CD14-positive monocyte (primary cell): ENCODE data around the gene ZNF433. TPM values are rescaled to one million over a fixed set of nuclear protein-coding genes. Genes with fewer than 3 reads are reported as not detected.
A peak's percentile ranks its signal among the peaks of the same experiment; 100 is the strongest.
"Not testable (repeated sequence)": the region's sequence is repeated elsewhere in the genome, so short reads cannot be mapped to it uniquely, and the experiment has no call there.

Source experiments
- DNase-seq, 3 donors: peaks; one replicate each; pipeline ENCODE4 v3.0.0-alpha.2; 2011 to 2022
- H2AFZ ChIP-seq: 2 replicates; pipeline ENCODE4 v1.6.0; 2012; ENCODE audit warnings: mild to moderate bottlenecking, low read depth, low read length, inconsistent platforms; ENCODE audit not compliant: insufficient read depth, poor library complexity, severe bottlenecking
- H3K27ac ChIP-seq, 2 donors: 1 replicate in 1 of 2; 2 replicates in 1 of 2; pipeline ENCODE4 v1.5.1; 2012 to 2013; ENCODE audit warnings: low read length in 2 of 2, control low read depth in 1 of 2, inconsistent platforms in 1 of 2, low read depth in 1 of 2, mild to moderate bottlenecking in 1 of 2
- H3K27me3 ChIP-seq, 2 donors: one replicate each; pipeline versions ENCODE4 v1.6.0 to v1.6.1; 2011 to 2013; ENCODE audit warnings: low read length in 2 of 2; ENCODE audit not compliant: control insufficient read depth in 2 of 2, insufficient read depth in 2 of 2
- H3K36me3 ChIP-seq, 2 donors: replicated peaks in 1 of 2; 1 replicate in 1 of 2; 2 replicates in 1 of 2; pipeline versions ENCODE4 v1.5.1 to v1.6.1; 2012 to 2013; ENCODE audit warnings: low read length in 2 of 2, control low read depth in 1 of 2, inconsistent platforms in 1 of 2, mild to moderate bottlenecking in 1 of 2; ENCODE audit not compliant: insufficient read depth in 2 of 2, control insufficient read depth in 1 of 2
- H3K4me1 ChIP-seq, 2 donors: 1 replicate in 1 of 2; 2 replicates in 1 of 2; pipeline versions ENCODE4 v1.5.1 to v1.6.1; 2012 to 2013; ENCODE audit warnings: low read length in 2 of 2, control low read depth in 1 of 2, inconsistent platforms in 1 of 2, mild to moderate bottlenecking in 1 of 2, moderate library complexity in 1 of 2; ENCODE audit not compliant: insufficient read depth in 2 of 2, control insufficient read depth in 1 of 2
- H3K4me2 ChIP-seq: replicated peaks from 2 replicates; pipeline ENCODE3; 2012; ENCODE audit warnings: low read length, moderate library complexity, mild to moderate bottlenecking; ENCODE audit not compliant: poor library complexity, severe bottlenecking; ENCODE audit errors: extremely low read depth
- H3K4me3 ChIP-seq, 3 experiments: fragments of 200-600 bp in 1 of 3; sonication (generic) in 1 of 3; replicated peaks in 1 of 3; 1 replicate in 2 of 3; 2 replicates in 1 of 3; pipeline ENCODE4 v1.5.1; 2011 to 2013; ENCODE audit warnings: low read length in 3 of 3, mild to moderate bottlenecking in 3 of 3, control low read depth in 2 of 3, low read depth in 2 of 3, inconsistent platforms in 1 of 3, moderate library complexity in 1 of 3
- H3K79me2 ChIP-seq: 2 replicates; pipeline ENCODE4 v1.6.0; 2012; ENCODE audit warnings: mild to moderate bottlenecking, control low read depth, inconsistent platforms, low read length, moderate library complexity; ENCODE audit not compliant: insufficient read depth
- H3K9ac ChIP-seq: 2 replicates; pipeline ENCODE4 v1.6.0; 2017; ENCODE audit warnings: low read length, mild to moderate bottlenecking; ENCODE audit not compliant: insufficient read depth, poor library complexity, severe bottlenecking
- H3K9me3 ChIP-seq, 2 donors: replicated peaks in 1 of 2; 1 replicate in 1 of 2; 2 replicates in 1 of 2; pipeline versions ENCODE4 v1.5.1 to v1.6.1; 2012 to 2013; ENCODE audit warnings: low read length in 2 of 2, control low read depth in 1 of 2; ENCODE audit not compliant: control insufficient read depth in 1 of 2, insufficient read depth in 1 of 2
- H4K20me1 ChIP-seq: 2 replicates; pipeline ENCODE4 v1.6.0; 2012; ENCODE audit warnings: mild to moderate bottlenecking, low read length, control low read depth, moderate library complexity; ENCODE audit not compliant: insufficient read depth
- H3K27ac Mint-ChIP-seq, 7 donors: one replicate each; pipeline ENCODE4 v1.8.0; 2020; ENCODE audit warnings: mild to moderate bottlenecking in 7 of 7, mixed read lengths in 7 of 7, moderate library complexity in 6 of 7, inconsistent platforms in 2 of 7
- H3K27me3 Mint-ChIP-seq, 3 donors: one replicate each; pipeline ENCODE4 v1.8.0; 2021 to 2022; ENCODE audit warnings: low read depth in 3 of 3, mild to moderate bottlenecking in 3 of 3, mixed read lengths in 3 of 3, moderate library complexity in 3 of 3, inconsistent platforms in 1 of 3
- H3K36me3 Mint-ChIP-seq, 2 donors: one replicate each; pipeline ENCODE4 v1.8.0; 2020; ENCODE audit warnings: mixed read lengths in 2 of 2, inconsistent platforms in 1 of 2, mild to moderate bottlenecking in 1 of 2
- H3K4me1 Mint-ChIP-seq: one replicate; pipeline ENCODE4 v1.8.0; 2020; ENCODE audit warnings: mild to moderate bottlenecking, mixed read lengths
- H3K4me3 Mint-ChIP-seq, 2 donors: one replicate each; pipeline ENCODE4 v1.8.0; 2020; ENCODE audit warnings: mild to moderate bottlenecking in 2 of 2, mixed read lengths in 2 of 2, moderate library complexity in 1 of 2
- H3K9me3 Mint-ChIP-seq, 7 donors: one replicate each; pipeline ENCODE4 v1.8.0; 2020 to 2022; ENCODE audit warnings: mixed read lengths in 7 of 7, mild to moderate bottlenecking in 6 of 7, moderate library complexity in 6 of 7, inconsistent platforms in 2 of 7
- WGBS: methylation state at CpG from one replicate; pipeline ENCODE4 v1.1.5; 2013; ENCODE audit warnings: missing lambda C conversion rate; ENCODE audit not compliant: insufficient coverage; 5-methylcytosine and 5-hydroxymethylcytosine counted together
- intact Hi-C, 2 donors: fragments of 100-400 bp; cut with micrococcal nuclease; formaldehyde crosslinking; loops; one replicate each; pipeline versions ENCODE4 v1.15.0 to v1.15.1; 2023
- polyA plus RNA-seq, 3 donors: library from polyadenylated mRNA; depleted of rRNA in 1 of 3; unstranded in 2 of 3; stranded (reverse) in 1 of 3; fragments of 300-500 nt in 2 of 3; fragments of >200 nt in 1 of 3; fragmentation: Illumina TruSeq in 2 of 3; gene quantifications; 1 replicate in 2 of 3; 2 replicates in 1 of 3; pipeline ENCODE4 v1.2.3, GENCODE V29; 2012 to 2021
- TF ChIP-seq, protein P1 (sequence below): fragments of 200-600 bp; IDR thresholded peaks from one replicate; pipeline ENCODE4 v1.8.0; 2022; ENCODE audit warnings: antibody characterized with exemption, mild to moderate bottlenecking

The ZNF433 gene
- polyA plus RNA-seq, 3 donors: 0.50 to 1.1 (median 0.76) TPM

- Mint-ChIP-seq H3K27ac (no peak overlapping the region), H3K27me3 (no peaks in the 10 kb centered on the region), H3K9me3 (peaks cover 22 to 58% (median 47%) of the 10 kb centered on the region in 7 donors), H3K36me3 (peaks cover 25 to 64% of the 10 kb centered on the region in 2 donors), H3K4me3 (no peak overlapping the region), H3K4me1 (peaks cover 7% of the 10 kb centered on the region)
- intact Hi-C loops: no loop called here
- no peaks in the 10 kb centered on the region for H3K27me3 ChIP-seq
- H3K36me3 ChIP-seq: peaks cover 0 to 44% of the 10 kb centered on the region in 2 donors
- peaks cover 81% of the 10 kb centered on the region for H3K79me2 ChIP-seq
- peaks cover 52 to 54% of the 10 kb centered on the region in 2 donors for H3K9me3 ChIP-seq
- H3K4me3 ChIP-seq: no peak overlapping the region
- H2AFZ ChIP-seq: no peak overlapping the region
- H3K4me2 ChIP-seq: no peak overlapping the region
- no peaks in the 10 kb centered on the region for H3K4me1 ChIP-seq
- TF ChIP-seq, protein P1, sequence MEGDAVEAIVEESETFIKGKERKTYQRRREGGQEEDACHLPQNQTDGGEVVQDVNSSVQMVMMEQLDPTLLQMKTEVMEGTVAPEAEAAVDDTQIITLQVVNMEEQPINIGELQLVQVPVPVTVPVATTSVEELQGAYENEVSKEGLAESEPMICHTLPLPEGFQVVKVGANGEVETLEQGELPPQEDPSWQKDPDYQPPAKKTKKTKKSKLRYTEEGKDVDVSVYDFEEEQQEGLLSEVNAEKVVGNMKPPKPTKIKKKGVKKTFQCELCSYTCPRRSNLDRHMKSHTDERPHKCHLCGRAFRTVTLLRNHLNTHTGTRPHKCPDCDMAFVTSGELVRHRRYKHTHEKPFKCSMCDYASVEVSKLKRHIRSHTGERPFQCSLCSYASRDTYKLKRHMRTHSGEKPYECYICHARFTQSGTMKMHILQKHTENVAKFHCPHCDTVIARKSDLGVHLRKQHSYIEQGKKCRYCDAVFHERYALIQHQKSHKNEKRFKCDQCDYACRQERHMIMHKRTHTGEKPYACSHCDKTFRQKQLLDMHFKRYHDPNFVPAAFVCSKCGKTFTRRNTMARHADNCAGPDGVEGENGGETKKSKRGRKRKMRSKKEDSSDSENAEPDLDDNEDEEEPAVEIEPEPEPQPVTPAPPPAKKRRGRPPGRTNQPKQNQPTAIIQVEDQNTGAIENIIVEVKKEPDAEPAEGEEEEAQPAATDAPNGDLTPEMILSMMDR: no peak
- no peak overlapping the region for H3K9ac ChIP-seq
- peaks cover 15% of the 10 kb centered on the region for H4K20me1 ChIP-seq
- DNase-seq: no peak
- H3K27ac ChIP-seq: no peak overlapping the region
- no CpG with 5 or more reads among the region's 1 CpG for whole genome bisulfite sequencing
Observed at GRCh38 chr19:11995174-11995573, 40.3 kb downstream of the ZNF433 start.

DNA sequence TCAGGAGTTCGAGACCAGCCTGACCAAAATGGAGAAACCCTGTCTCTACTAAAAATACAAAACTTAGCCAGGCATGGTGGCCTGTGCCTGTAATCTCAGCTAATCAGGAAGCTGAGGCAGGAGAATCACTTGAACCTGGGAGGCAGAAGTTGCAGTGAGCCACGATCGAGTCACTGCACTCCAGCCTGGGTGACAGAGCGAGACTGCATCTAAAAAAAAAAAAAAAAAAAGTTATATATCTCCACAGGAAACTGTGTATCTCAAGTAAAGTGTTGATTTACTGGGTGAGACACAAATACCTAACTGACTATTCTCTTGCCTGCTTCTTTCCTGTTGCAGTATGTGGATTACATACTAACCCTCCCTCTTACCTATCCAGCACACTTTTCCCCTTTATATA is 43.6 kb downstream of the ZNF433 start:
- Histone ChIP-seq H3K9me3 (peaks cover 21 to 25% of the 10 kb centered on the region in 2 donors), H3K4me1 (peaks cover 9 to 13% of the 10 kb centered on the region in 2 donors), H3K36me3 (peaks cover 0 to 24% of the 10 kb centered on the region in 2 donors), H3K79me2 (peaks cover 77% of the 10 kb centered on the region), H4K20me1 (peaks cover 27% of the 10 kb centered on the region)
- intact Hi-C loops, H3K9ac ChIP-seq, DNase-seq, H3K27ac ChIP-seq, H3K27me3 ChIP-seq, H3K27me3 Mint-ChIP-seq, H3K4me3 ChIP-seq, H2AFZ ChIP-seq, H3K4me2 ChIP-seq, H3K4me3 Mint-ChIP-seq: not testable (repeated sequence)
- H3K36me3 Mint-ChIP-seq: peaks cover 15 to 43% of the 10 kb centered on the region in 2 donors
- peaks cover 6 to 28% (median 24%) of the 10 kb centered on the region in 7 donors for H3K9me3 Mint-ChIP-seq
- peaks cover 18% of the 10 kb centered on the region for H3K4me1 Mint-ChIP-seq
- WGBS: no CpG with 5 or more reads among the region's 4 CpGs
- peak overlapping the region in 1 of 7 donors; percentile 5 for H3K27ac Mint-ChIP-seq
